Measurements from ENCODE around the gene PNPLA6.

PNPLA6 gene

DNA sequence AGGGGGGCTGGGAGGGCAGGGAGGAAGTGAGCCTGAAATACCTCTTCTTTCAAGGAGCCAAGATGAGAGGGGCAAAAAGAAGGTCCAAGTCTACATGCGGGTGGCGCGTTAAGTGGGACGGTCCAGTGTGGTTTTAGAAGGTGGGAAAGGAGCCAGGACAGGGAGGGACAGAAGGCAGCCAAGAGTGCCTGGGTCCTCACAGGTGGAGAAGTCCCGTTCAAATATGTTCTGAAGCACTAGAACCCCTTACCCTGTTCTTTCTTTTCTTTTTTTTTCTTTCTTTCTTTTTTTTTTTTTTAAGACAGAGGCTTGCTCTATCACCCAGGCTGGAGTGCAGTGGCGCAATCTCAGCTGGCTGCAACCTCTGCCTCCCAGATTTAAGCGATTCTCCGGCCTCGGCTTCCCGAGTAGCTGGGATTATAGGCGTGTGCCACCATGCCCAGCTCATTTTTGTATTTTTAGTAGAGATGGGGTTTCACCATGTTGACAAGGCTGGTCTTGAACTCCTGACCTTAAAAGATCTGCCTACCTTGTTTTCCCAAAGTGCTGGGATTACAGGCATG is 67.5 kb downstream of the PNPLA6 start:
- DNase-seq (ENCODE audit: low spot score) = no peak

DNA sequence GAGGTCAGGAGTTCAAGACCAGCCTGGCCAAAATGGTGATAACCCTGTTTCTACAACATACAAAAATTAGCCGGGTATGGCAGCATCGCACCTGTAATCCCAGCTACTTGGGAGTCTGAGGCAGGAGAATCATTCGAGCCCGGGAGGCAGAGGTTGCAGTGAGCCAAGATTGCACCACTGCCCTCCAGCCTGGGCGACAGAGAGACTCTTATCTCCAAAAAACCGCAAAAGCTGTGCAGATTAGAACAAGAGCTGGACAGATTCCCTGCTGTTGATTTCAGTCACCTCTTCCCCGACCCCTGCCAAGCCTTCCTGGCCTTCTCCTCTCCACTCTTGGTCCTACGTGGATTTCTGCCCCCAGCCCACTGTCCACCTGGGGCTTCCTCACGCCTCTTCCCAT is 68.4 kb downstream of the PNPLA6 start:
- DNase-seq (ENCODE audit: low spot score) = no peak

DNA sequence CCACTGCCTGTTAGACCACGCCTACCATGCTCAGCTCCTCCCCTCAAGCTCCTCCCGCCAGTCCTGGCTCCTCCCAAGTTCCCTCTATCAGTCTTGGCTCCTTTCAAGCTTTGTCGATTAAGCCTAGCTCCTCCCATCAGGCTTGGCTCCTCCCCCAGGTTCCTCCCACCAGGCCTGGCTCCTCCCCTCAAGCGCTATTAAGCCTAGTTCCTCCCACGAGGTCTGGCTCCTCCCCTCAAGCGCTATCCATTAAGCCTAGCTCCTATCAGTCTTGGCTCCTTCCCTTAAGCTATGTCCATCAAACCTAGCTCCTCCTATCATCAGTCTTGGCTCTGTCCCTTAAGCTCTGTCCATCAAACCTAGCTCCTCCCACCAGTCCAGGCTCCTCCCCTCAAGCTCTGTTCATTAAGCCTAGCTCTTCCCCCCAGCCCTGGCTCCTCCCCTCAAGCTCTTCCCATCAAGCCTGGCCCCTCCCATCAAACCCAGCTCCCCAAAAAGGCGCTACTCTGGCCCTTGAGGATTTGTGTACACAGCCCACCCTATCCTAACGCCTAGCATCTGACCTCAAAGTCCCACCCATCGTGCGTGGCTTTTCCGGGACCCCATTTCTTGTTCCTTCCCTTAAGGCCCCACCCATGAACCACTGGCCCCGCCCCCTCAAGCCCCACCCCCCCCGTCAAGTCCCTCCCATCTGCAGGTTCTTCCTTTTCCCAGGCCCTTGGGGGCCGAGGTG is 70.1 kb downstream of the PNPLA6 start:
- no peak for DNase-seq (ENCODE audit: low spot score)

DNA sequence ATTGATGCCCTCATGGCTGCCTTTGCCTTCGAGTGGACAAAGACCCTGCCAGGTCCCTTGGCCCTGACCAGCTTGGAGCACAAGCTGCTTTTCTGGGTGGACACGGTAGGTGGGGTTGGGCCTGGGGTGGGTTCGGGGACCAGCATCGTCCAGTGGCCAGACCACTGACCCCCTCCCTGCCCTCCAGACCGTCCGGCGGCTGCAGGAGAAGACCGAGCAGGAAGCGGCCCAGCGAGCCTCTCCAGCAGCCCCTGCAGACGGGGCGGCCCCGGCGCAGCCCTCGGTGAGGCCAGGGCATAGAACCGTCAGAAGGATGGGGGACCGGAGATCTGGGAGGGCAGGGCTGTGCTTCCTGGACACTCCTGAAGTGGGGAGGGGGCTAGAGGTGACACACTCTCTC is 70.8 kb downstream of the PNPLA6 start:
- no peak for DNase-seq (ENCODE audit: low spot score)

DNA sequence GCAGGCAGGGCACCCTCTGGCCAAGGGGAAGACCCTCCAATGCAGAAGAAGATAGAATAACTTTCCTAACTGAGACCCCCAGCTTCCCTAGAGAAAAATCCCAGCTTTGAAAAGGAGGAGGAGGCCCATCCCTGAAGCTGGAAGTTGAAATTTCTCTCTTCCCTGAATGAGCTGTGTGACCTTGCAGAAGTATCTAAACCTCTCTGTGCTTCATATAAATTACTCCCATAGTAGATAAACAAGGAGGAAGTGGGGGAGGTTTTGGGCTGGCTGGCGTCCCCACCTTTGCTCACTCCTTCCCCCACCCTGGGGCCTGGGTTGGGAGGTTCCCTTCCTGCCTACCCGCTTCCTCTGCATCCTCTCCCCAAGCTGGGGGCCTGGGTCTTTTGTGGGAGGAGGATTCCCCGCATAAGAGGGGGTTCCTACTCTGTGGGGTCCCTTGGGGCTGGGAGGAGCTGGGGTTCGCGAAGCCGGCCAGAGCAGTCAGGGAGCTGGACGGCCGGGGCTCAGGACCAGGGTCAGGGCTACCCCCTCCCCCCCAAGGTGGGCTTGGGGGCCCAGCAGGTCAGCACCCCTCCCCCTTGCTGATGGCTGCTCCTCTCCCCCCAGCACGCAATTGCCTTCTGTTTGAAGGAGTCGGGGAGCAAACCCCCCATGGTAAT is 71.8 kb downstream of the PNPLA6 start:
- no peak for DNase-seq (ENCODE audit: low spot score)

DNA sequence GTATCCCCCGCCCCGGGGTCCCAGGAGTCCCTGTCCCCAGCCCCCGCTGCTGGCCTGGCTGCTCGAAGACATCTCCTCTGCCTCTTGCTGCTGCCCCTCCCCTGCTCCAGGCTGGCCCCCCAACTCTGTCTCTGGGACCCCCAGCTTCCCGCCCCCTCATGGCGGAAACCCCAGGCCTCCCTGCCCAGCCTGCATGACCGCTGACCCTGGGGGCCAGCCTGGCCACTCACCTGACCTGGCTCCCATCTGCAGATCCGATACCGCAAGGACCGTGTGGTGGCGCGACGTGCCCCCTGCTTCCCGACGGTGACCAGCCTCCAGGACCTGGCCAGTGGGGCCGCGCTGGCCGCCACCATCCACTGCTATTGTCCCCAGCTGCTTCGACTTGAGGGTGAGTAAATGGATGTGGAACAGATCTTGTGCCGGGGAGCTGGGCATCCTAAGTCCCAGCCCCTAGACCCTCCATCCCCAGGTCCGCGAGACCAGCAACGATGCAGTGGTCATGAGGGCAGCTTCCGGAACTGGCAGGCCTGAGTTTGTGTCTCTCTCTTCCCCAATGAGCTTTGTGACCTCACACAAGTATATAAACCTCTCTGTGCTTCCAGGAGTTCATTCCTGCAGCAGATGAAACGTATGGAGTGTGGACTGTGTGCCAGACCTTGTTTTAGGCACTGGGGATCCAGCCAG is 72.5 kb downstream of the PNPLA6 start:
- no peak for DNase-seq (ENCODE audit: low spot score)

DNA sequence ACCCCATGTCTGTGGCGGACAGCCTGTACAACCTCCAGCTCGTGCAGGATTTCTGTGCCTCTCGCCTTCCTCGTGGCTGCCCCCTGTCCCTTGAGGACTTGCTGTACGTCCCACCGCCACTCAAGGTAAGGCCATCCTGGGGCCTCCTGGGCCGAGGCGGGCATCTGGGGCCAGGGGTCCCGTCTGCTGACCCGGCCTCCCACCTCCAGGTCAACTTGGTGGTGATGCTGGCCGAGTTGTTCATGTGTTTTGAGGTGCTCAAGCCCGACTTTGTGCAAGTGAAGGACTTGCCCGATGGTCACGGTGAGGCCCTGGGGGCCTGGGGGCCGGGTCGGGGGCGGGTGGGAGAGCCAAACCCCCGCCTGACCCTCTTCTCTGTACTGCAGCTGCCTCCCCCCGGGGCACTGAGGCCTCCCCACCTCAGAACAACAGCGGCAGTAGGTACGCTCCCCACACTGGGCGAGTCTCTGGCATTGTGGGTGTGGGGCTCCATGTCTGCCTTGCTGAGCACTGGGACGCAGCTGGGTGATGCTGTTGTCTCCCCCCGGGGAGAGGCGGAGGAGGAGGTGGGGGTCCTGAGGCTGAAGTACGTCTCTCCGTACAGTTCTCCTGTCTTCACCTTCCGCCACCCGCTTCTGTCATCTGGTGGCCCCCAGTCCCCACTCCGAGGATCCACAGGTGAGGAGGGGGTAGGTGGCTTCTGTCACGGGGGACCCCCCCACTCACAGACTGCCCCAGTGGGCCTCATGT is 75.1 kb downstream of the PNPLA6 start:
- DNase-seq (ENCODE audit: low spot score) = no peak

Data from AG20443 (cell line).